GM21576 (cell line): ENCODE measurements around the gene GPR34.
A peak's percentile ranks its signal among the peaks of the same experiment; 100 is the strongest.

Source experiments
- ATAC-seq: cut with Tn5 transposase; IDR thresholded peaks from one replicate; pipeline ENCODE4 v1.9.1; 2021; ENCODE audit warnings: mild to moderate bottlenecking, moderate library complexity; ENCODE audit not compliant: unreplicated experiment

Gene GPR34

GRCh38 chrX:41732260-41732659 is 43.5 kb downstream of the GPR34 start:
- ATAC-seq, result no peak

- peak; percentile 95 for ATAC-seq
Observed at GRCh38 chrX:41733939-41734338, 45.2 kb downstream of the GPR34 start.

GRCh38 chrX:41734530-41734929 is 45.8 kb downstream of the GPR34 start:
- no peak for ATAC-seq

- no peak for ATAC-seq
Observed at GRCh38 chrX:41737065-41737464, 48.3 kb downstream of the GPR34 start.

GRCh38 chrX:41739871-41740270 is 51.1 kb downstream of the GPR34 start:
- no peak for ATAC-seq
